ENCODE measurements around the gene TOPBP1. TPM values are rescaled to one million over a fixed set of nuclear protein-coding genes. Genes with fewer than 3 reads are reported as not detected.
"Not testable (repeated sequence)": the region's sequence is repeated elsewhere in the genome, so short reads cannot be mapped to it uniquely, and the experiment has no call there.

TOPBP1 gene
- total RNA-seq, 4 donors from 2014 or later: 8.6 to 31.1 (median 25.3) TPM

GRCh38 chr3:133673746-133674145 lies 12.0 kb upstream of the TOPBP1 start:
- H3K4me1 ChIP-seq: peaks cover 3 to 12% (median 7%) of the 10 kb centered on the region in 3 donors
- intact Hi-C loops (cut with DNase I): no loop called here
- no peak overlapping the region for H3K27ac ChIP-seq
- H3K36me3 ChIP-seq: no peaks in the 10 kb centered on the region
- WGBS, 2 donors: 56 to 60% methylated on average over 12 of the region's 12 CpGs
- H3K9me3 ChIP-seq: no peaks in the 10 kb centered on the region
- TF ChIP-seq CTCF (IDR thresholded peaks at IDR 0.05) (no peak), POLR2A (IDR thresholded peaks at IDR 0.05) (no peak)
- H3K27me3 ChIP-seq: peaks cover 0 to 53% (median 10%) of the 10 kb centered on the region in 4 donors
- no peak for DNase-seq
- H3K4me3 ChIP-seq: no peak overlapping the region

DNA sequence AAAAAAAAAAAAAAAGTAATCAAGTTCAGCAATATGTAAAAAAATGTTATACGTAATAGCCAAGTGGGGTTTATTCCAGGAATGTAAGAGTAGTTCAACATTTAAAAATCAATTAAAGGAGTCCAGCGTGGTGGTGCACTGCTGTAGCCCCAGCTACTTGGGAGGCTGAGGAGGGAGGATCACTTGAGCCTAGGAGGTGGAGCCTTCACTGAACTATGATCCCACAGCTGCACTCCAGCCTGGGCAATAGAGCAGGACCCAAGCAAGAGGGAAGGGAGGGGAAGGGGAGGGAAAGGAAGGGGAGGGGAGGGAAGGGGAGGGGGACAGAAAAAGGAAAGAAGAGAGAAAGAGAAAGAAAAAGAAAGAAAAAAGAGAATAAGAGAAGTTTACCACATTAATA lies 10.7 kb upstream of the TOPBP1 start:
- H3K4me3 ChIP-seq: no peak overlapping the region
- no peaks in the 10 kb centered on the region for H3K36me3 ChIP-seq
- intact Hi-C loops (cut with DNase I): no loop called here
- H3K9me3 ChIP-seq: no peaks in the 10 kb centered on the region
- WGBS, 2 donors: 90 to 95% methylated on average over 2 of the region's 2 CpGs
- peaks cover 3 to 12% (median 7%) of the 10 kb centered on the region in 3 donors for H3K4me1 ChIP-seq
- no peak for DNase-seq
- H3K27ac ChIP-seq: no peak overlapping the region
- TF ChIP-seq POLR2A (IDR thresholded peaks at IDR 0.05): no peak
- TF ChIP-seq CTCF (IDR thresholded peaks at IDR 0.05): no peak
- peaks cover 0 to 53% (median 10%) of the 10 kb centered on the region in 4 donors for H3K27me3 ChIP-seq

- Histone ChIP-seq H3K4me1 (peaks cover 3 to 12% (median 7%) of the 10 kb centered on the region in 3 donors), H3K27ac (no peak overlapping the region), H3K4me3 (no peak overlapping the region), H3K27me3 (peaks cover 0 to 41% (median 10%) of the 10 kb centered on the region in 4 donors), H3K9me3 (no peaks in the 10 kb centered on the region), H3K36me3 (no peaks in the 10 kb centered on the region)
- no peak for DNase-seq
- TF ChIP-seq CTCF (IDR thresholded peaks at IDR 0.05) (no peak), POLR2A (IDR thresholded peaks at IDR 0.05) (no peak)
- intact Hi-C loops (cut with DNase I): no loop called here
- whole genome bisulfite sequencing, 2 donors: 71 to 83% methylated on average over 3 of the region's 3 CpGs
Observed at GRCh38 chr3:133670525-133670995, 8.8 kb upstream of the TOPBP1 start.

- Histone ChIP-seq H3K27me3 (peaks cover 0 to 36% (median 10%) of the 10 kb centered on the region in 4 donors), H3K9me3 (no peaks in the 10 kb centered on the region), H3K4me1 (peaks cover 3 to 12% (median 7%) of the 10 kb centered on the region in 3 donors), H3K4me3 (no peak overlapping the region), H3K36me3 (no peaks in the 10 kb centered on the region), H3K27ac (no peak overlapping the region)
- DNase-seq: no peak
- WGBS, 2 donors: 77 to 81% methylated on average over 4 of the region's 4 CpGs
- TF ChIP-seq CTCF (IDR thresholded peaks at IDR 0.05) (no peak), POLR2A (IDR thresholded peaks at IDR 0.05) (no peak)
- intact Hi-C loops (cut with DNase I): loop anchor here (10.0 kb wide), 1 partner anchor 155 kb away; no protein-coding TSS in a partner anchor
Observed at GRCh38 chr3:133669949-133670524, 8.3 kb upstream of the TOPBP1 start.

DNA sequence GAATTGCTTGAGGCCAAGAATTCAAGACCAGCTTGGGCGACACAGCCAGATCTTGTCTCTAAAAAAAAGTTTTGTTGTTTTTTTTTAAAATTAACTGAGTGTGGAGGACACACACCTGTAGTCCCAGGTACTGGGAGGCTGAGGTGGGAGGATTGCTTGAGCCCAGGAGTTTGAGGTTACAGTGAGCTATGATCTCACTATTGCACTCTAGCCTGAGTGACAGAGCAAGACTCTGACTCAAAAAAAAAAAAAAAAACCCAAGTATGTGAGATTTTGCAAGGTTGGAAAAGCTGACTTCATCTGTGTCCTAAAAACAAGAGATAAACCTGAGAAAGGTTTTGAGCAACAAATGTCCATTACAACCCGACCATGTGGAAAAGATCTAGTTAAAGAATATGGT lies 5.4 kb upstream of the TOPBP1 start:
- intact Hi-C loops (cut with DNase I): loop anchor here (10.0 kb wide), 1 partner anchor 158 kb away; no protein-coding TSS in a partner anchor
- no peak overlapping the region for H3K4me3 ChIP-seq
- no peak overlapping the region for H3K27ac ChIP-seq
- H3K36me3 ChIP-seq: no peaks in the 10 kb centered on the region
- H3K4me1 ChIP-seq: peaks cover 0 to 21% (median 4%) of the 10 kb centered on the region in 3 donors
- TF ChIP-seq CTCF (IDR thresholded peaks at IDR 0.05) (no peak), POLR2A (IDR thresholded peaks at IDR 0.05) (no peak)
- 88 to 92% methylated on average over 2 of the region's 2 CpGs for WGBS, 2 donors
- H3K27me3 ChIP-seq: peaks cover 0 to 6% (median 0%) of the 10 kb centered on the region in 4 donors
- DNase-seq: no peak
- no peaks in the 10 kb centered on the region for H3K9me3 ChIP-seq

- H3K36me3 ChIP-seq, H3K27ac ChIP-seq, H3K9me3 ChIP-seq, H3K4me3 ChIP-seq, DNase-seq, H3K27me3 ChIP-seq: not testable (repeated sequence)
- peaks cover 0 to 34% (median 10%) of the 10 kb centered on the region in 3 donors for H3K4me1 ChIP-seq
- 94 to 95% methylated on average over 3 of the region's 3 CpGs for WGBS, 2 donors
- intact Hi-C loops (cut with DNase I): loop anchor here (10.0 kb wide), 1 partner anchor 160 kb away; no protein-coding TSS in a partner anchor
Observed at GRCh38 chr3:133665188-133665587, 3.4 kb upstream of the TOPBP1 start.
